Uterus (tissue), 4 donors: Measurements from ENCODE around the gene FAF1. TPM values are rescaled to one million over a fixed set of nuclear protein-coding genes. Genes with fewer than 3 reads are reported as not detected.

Experiments used
- DNase-seq, 2 donors: peaks; one replicate each; pipeline ENCODE4 v3.0.0-alpha.2; 2019 to 2020
- H3K27ac ChIP-seq, 2 donors: fragments of 200-600 bp; sonication (generic); 1 replicate in 1 of 2; 2 replicates in 1 of 2; pipeline ENCODE4 v1.5.1; 2016 to 2018
- H3K27me3 ChIP-seq, 2 donors: fragments of 200-600 bp; sonication (generic); one replicate each; pipeline ENCODE4 v1.5.1; 2018 to 2019; ENCODE audit warnings: control low read depth in 1 of 2
- H3K36me3 ChIP-seq, 2 donors: fragments of 200-600 bp; sonication (generic); one replicate each; pipeline ENCODE4 v1.5.1; 2019; ENCODE audit warnings: control low read depth in 1 of 2
- H3K4me1 ChIP-seq, 2 donors: fragments of 200-600 bp; sonication (generic); one replicate each; pipeline ENCODE4 v1.5.1; 2018 to 2019; ENCODE audit warnings: control low read depth in 1 of 2
- H3K4me3 ChIP-seq, 2 donors: fragments of 200-600 bp; sonication (generic); 1 replicate in 1 of 2; 2 replicates in 1 of 2; pipeline ENCODE4 v1.5.1; 2018 to 2019; ENCODE audit warnings: mild to moderate bottlenecking in 1 of 2
- H3K9me3 ChIP-seq, 2 donors: fragments of 200-600 bp; sonication (generic); one replicate each; pipeline ENCODE4 v1.5.1; 2019; ENCODE audit warnings: control low read depth in 1 of 2
- CTCF ChIP-seq, 4 experiments: fragments of 200-600 bp in 2 of 4; fragments of 450-650 bp in 2 of 4; sonication (generic) in 2 of 4; IDR thresholded peaks; one replicate each; pipeline ENCODE4 v1.5.1; 2016 to 2019; ENCODE audit warnings: antibody characterized with exemption in 4 of 4, mild to moderate bottlenecking in 2 of 4, moderate library complexity in 1 of 4
- POLR2A ChIP-seq, 2 donors: fragments of 450-650 bp; IDR thresholded peaks; one replicate each; pipeline ENCODE4 v1.6.1; 2016; ENCODE audit warnings: antibody characterized with exemption in 2 of 2, mild to moderate bottlenecking in 1 of 2, moderate library complexity in 1 of 2
- intact Hi-C: fragments of 100-400 bp; cut with DNase I; formaldehyde crosslinking; loops from one replicate; pipeline ENCODE4 v1.15.1; 2023; ENCODE audit warnings: low total_unique reads
- total RNA-seq, 4 donors: library from RNA; depleted of rRNA in 3 of 4; stranded (reverse); fragments of >200 nt in 3 of 4; gene quantifications; one replicate each; pipeline versions ENCODE4 v1.1.0 to v1.2.4, GENCODE V29; 2014 to 2023
- donor health status: DM: yes; HTN: yes; CAD: no.

The FAF1 gene
- total RNA-seq, 4 donors from 2014 or later, result 34.1 to 77.2 (median 64.1) TPM

DNA sequence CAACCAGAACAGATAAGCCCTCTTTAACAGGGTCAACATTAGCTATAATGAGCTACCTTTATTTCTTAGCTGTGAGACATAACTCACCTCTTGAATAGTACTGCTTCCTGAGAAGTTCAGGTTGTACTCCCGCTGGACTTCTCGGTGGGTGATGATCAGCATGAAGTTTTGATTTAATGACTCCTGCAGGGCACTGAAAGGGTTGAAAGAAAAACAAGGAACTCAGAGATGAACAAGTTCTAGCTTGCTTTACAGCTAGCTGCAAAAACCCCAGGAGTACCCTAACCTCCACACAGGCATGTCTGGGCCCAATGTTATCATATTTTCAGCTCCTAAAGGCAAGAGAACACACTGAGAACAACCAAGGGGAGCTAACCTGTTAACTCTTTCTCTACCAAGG is 254.4 kb downstream of the FAF1 start:
- no peak for TF ChIP-seq CTCF (IDR thresholded peaks at IDR 0.05)
- no peak for TF ChIP-seq POLR2A (IDR thresholded peaks at IDR 0.05)
- Histone ChIP-seq H3K36me3 (no peaks in the 10 kb centered on the region), H3K4me1 (no peaks in the 10 kb centered on the region), H3K9me3 (no peaks in the 10 kb centered on the region), H3K4me3 (no peak overlapping the region), H3K27me3 (no peaks in the 10 kb centered on the region), H3K27ac (no peak overlapping the region)
- DNase-seq, result no peak
- intact Hi-C loops, result no loop called here

DNA sequence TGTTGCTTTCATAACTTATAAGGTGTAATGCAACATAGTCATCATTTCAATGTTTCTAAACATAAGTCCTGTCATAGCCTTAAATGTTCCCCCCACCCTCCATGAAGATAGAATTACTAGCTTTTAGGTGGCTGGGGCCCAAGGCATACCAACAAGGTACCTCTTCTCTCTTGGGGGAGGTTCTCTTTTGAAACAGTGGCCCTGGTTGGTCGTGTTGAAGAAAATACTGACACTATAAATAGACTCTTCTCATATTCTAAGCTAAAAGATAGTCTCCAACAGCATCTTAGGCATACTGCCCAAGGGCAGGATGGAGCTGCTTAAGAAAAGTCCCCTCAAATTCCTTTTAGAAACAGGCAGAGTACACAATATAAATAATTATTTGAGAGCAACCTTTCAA is 255.0 kb downstream of the FAF1 start:
- no peak overlapping the region for H3K4me3 ChIP-seq
- TF ChIP-seq CTCF (IDR thresholded peaks at IDR 0.05) (no peak), POLR2A (IDR thresholded peaks at IDR 0.05) (no peak)
- no peak overlapping the region for H3K27ac ChIP-seq
- intact Hi-C loops, result no loop called here
- H3K27me3 ChIP-seq, result no peaks in the 10 kb centered on the region
- DNase-seq, result no peak
- no peaks in the 10 kb centered on the region for H3K9me3 ChIP-seq
- H3K4me1 ChIP-seq, result no peaks in the 10 kb centered on the region
- no peaks in the 10 kb centered on the region for H3K36me3 ChIP-seq

GRCh38 chr1:50704126-50704525 is 255.9 kb downstream of the FAF1 start:
- H3K27ac ChIP-seq, result no peak overlapping the region
- intact Hi-C loops, result no loop called here
- H3K4me3 ChIP-seq, result no peak overlapping the region
- no peaks in the 10 kb centered on the region for H3K36me3 ChIP-seq
- no peaks in the 10 kb centered on the region for H3K4me1 ChIP-seq
- no peak for TF ChIP-seq POLR2A (IDR thresholded peaks at IDR 0.05)
- peak; percentile 41 to 55 (median 48) for TF ChIP-seq CTCF (IDR thresholded peaks at IDR 0.05)
- H3K9me3 ChIP-seq, result no peaks in the 10 kb centered on the region
- no peak for DNase-seq
- H3K27me3 ChIP-seq, result no peaks in the 10 kb centered on the region

DNA sequence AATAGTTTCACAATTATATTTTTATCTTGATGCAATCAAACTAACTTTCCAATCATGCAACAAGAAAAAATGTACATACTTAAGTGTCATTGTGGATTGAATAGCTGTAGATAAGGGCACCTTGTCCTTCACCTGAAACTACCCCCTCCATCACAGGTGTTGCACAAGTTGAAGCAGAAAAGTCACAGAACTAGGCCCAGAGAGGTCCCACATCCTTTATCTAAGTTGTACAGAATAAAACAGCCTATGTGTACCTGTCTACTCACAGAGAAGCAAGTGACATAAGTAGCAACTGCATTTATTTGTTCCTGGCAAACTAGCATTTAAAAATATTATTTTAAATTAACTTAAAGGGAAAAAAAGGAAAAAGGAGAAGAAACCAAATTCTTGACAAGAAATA is 256.8 kb downstream of the FAF1 start:
- Histone ChIP-seq H3K4me1 (no peaks in the 10 kb centered on the region), H3K27me3 (no peaks in the 10 kb centered on the region), H3K36me3 (no peaks in the 10 kb centered on the region), H3K27ac (no peak overlapping the region), H3K4me3 (no peak overlapping the region), H3K9me3 (no peaks in the 10 kb centered on the region)
- TF ChIP-seq POLR2A (IDR thresholded peaks at IDR 0.05), result no peak
- TF ChIP-seq CTCF (IDR thresholded peaks at IDR 0.05), result no peak
- intact Hi-C loops, result no loop called here
- DNase-seq, result no peak

DNA sequence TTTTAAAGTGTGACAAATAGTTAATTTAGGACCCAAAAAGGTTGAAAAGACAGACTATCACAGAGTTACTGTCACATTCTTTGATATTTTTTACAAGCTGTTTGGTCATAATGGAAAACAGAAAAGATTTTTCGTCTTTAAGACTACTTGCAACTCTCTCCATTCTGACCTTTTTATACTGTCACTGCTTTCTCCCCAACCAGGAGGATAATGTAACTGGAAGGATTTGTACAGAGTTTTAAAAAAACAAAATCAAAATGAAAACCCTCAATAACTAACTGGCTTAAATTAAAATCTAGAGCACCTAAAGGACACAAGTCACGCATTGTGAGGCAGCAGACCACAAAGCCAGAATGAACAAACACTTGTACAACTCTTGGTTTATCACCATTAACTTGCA is 257.7 kb downstream of the FAF1 start:
- H3K27ac ChIP-seq, result no peak overlapping the region
- TF ChIP-seq CTCF (IDR thresholded peaks at IDR 0.05), result no peak
- no peak for TF ChIP-seq POLR2A (IDR thresholded peaks at IDR 0.05)
- H3K36me3 ChIP-seq, result no peaks in the 10 kb centered on the region
- intact Hi-C loops, result no loop called here
- H3K4me1 ChIP-seq, result no peaks in the 10 kb centered on the region
- no peak overlapping the region for H3K4me3 ChIP-seq
- H3K27me3 ChIP-seq, result no peaks in the 10 kb centered on the region
- H3K9me3 ChIP-seq, result no peaks in the 10 kb centered on the region
- no peak for DNase-seq
